Measurements from ENCODE around the gene DMRTC1B. TPM values are rescaled to one million over a fixed set of nuclear protein-coding genes. Genes with fewer than 3 reads are reported as not detected.
"Not testable (repeated sequence)": the region's sequence is repeated elsewhere in the genome, so short reads cannot be mapped to it uniquely, and the experiment has no call there.

Gene DMRTC1B, protein sequence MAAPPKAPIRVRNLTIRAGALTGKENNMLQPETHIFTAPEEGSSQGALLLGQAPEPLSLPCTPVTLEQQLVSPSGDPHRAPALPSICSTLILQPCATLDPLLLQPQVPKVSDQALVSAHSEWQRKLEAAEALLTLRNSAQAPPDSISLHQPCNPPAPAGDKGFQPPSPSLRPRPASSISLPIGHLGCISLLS
- total RNA-seq = 1 to 10 TPM in 1 of 2 donors, not detected in 1; 3.6 TPM

DNA sequence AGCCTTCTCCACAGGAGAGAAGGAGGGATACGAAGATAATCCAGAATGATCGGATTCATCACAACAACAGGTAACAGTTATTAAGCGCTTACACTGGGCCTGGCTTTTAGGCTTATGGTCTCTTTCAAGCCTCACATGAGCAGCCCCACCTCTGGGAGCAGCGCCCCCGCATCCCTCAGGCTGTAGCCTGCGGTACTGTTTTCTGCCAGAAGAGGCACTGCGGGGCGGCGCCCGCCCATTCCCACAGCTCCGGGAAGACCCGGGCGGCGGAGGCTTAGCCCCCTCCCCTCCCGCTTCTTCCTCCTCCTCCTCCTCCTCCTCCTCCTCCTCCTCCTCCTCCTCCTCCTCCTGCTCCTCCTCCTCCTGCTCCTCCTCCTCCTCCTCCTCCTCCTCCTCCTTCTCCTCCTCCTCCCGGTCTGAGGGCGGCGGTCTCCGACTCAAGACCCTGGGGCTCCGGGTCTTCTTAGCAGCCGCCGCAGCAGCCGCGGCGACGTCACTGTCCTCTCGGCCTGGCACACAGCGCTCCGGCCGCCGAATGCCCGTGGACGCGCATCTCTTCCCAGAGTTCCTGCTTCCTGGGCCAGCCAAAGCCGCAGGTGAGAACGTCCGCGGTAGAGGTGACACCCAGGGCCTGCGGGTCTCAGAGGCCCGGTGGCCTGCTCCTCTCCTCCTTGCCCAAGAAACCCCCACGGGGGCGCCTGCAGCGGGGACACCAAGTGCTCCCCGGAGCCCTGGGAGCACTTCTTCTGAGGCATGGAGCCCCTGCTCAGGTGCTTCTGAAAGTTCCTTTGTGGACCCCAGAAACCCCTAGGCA is at the start of gene DMRTC1B:
Gene DMRTC1B, plus strand, starts transcription at position 238 of the 814 bp plus-strand sequence. CDS start 68,246 bp downstream, outside the sequence.
- H3K4me1 ChIP-seq; H3K27me3 ChIP-seq; intact Hi-C loops (cut with DNase I); H3K27ac ChIP-seq; H3K36me3 ChIP-seq (replicated peaks in 1 of 2; ENCODE audit: insufficient read depth in 1 of 2, low read depth in 2 of 2); DNase-seq; H3K4me3 ChIP-seq; H3K9me3 ChIP-seq: not testable (repeated sequence)
- ATAC-seq = peak; percentile 79
- no CpG with 5 or more reads among the region's 44 CpGs for whole genome bisulfite sequencing, 2 donors

DNA sequence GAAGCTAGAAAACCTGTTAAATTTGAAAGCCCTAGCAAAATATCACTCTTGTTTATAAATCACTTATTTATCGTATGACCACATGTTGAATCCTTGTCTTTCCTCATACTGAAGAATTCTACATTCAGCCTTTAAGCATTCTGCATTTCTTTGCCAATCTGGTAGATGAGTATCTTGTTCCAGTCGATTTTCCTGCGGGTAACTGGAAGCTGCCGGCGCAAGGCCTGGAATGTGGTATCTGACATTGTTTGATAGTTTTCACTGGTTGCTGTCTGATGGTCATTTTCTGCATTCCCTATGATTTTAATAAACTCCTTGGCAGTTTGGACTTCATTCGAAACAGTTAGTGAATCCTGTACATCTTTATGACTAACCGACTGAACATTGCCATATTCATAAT is 48.8 kb upstream of the DMRTC1B start:
- intact Hi-C loops (cut with DNase I) = no loop called here
- Histone ChIP-seq H3K4me1 (no peaks in the 10 kb centered on the region), H3K4me3 (no peak overlapping the region), H3K9me3 (no peaks in the 10 kb centered on the region), H3K27ac (no peak overlapping the region), H3K27me3 (no peaks in the 10 kb centered on the region), H3K36me3 (replicated peaks in 1 of 2; ENCODE audit: insufficient read depth in 1 of 2, low read depth in 2 of 2) (no peaks in the 10 kb centered on the region)
- no peak for DNase-seq
- ATAC-seq = no peak
- 75 to 79% methylated on average over 6 to 7 of the region's 7 CpGs for WGBS, 2 donors
- no peak for TF ChIP-seq POLR2A (IDR thresholded peaks at IDR 0.05)
- no peak for TF ChIP-seq CTCF (IDR thresholded peaks at IDR 0.05)

GRCh38 chrX:72733636-72734035 is 43.1 kb upstream of the DMRTC1B start:
- ATAC-seq; H3K4me3 ChIP-seq; H3K36me3 ChIP-seq (replicated peaks in 1 of 2; ENCODE audit: insufficient read depth in 1 of 2, low read depth in 2 of 2); H3K27me3 ChIP-seq; H3K4me1 ChIP-seq; H3K27ac ChIP-seq; intact Hi-C loops (cut with DNase I); DNase-seq; H3K9me3 ChIP-seq: not testable (repeated sequence)
- WGBS, 2 donors = 35 to 58% methylated on average over 7 to 8 of the region's 8 CpGs

- Histone ChIP-seq H3K36me3 (replicated peaks in 1 of 2; ENCODE audit: insufficient read depth in 1 of 2, low read depth in 2 of 2) (no peaks in the 10 kb centered on the region), H3K9me3 (no peaks in the 10 kb centered on the region), H3K4me1 (no peaks in the 10 kb centered on the region), H3K4me3 (no peak overlapping the region), H3K27me3 (no peaks in the 10 kb centered on the region), H3K27ac (no peak overlapping the region)
- TF ChIP-seq POLR2A (IDR thresholded peaks at IDR 0.05) (no peak), CTCF (IDR thresholded peaks at IDR 0.05) (no peak)
- intact Hi-C loops (cut with DNase I) = no loop called here
- DNase-seq (no peak), ATAC-seq (no peak)
- WGBS, 2 donors = 100% methylated on average over 1 of the region's 1 CpG
These were observed 41.1 kb upstream of the DMRTC1B start for GRCh38 chrX:72735561-72735960.

DNA sequence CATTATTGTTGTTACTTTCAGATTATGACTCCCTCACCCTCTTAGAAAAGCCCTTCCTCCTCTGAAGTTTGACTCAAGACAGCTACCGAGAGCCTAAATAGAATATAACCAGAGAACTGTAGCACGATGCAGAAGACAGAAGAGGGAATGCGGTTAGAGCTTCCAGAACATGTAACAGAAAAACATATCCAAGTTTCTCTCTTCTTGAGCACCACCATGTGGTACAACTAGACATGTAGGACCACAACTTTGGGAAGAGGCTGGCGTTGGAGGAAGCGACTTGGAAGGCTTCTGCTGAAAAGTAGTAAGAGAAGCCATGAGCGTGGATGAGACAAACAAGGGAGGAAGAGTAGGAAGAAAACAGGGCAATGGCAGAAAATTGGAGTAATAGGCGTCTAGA is 31.1 kb upstream of the DMRTC1B start:
- no CpG with 5 or more reads among the region's 7 CpGs for WGBS, 2 donors
- H3K27ac ChIP-seq; H3K27me3 ChIP-seq; H3K9me3 ChIP-seq; H3K4me1 ChIP-seq; H3K4me3 ChIP-seq; H3K36me3 ChIP-seq (replicated peaks in 1 of 2; ENCODE audit: insufficient read depth in 1 of 2, low read depth in 2 of 2); ATAC-seq; intact Hi-C loops (cut with DNase I); DNase-seq: not testable (repeated sequence)

DNA sequence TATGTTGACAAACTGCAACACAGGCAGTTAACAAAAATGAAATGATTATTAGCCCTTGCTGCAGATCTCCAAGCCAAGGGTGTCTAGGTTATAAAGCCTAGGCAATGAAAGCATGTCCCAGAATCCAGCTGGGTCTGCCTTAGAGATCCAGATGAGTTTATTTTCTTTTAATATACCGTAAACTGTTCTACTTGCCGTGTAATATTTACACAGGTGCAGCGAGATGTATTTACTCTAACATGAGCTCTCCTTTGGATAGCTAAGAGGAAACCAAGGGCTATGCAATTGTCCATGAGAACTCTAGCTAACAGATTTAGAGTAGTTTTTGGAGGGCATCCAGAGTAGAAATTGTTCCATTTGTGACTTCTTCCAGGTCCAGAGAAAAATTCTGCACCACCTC is 28.1 kb upstream of the DMRTC1B start:
- intact Hi-C loops (cut with DNase I); H3K36me3 ChIP-seq (replicated peaks in 1 of 2; ENCODE audit: insufficient read depth in 1 of 2, low read depth in 2 of 2); DNase-seq; H3K4me3 ChIP-seq; H3K27ac ChIP-seq; H3K4me1 ChIP-seq; H3K27me3 ChIP-seq; H3K9me3 ChIP-seq: not testable (repeated sequence)
- peak; percentile 52 for ATAC-seq
- WGBS, 2 donors = no CpG with 5 or more reads among the region's 3 CpGs

- no CpG with 5 or more reads among the region's 9 CpGs for WGBS, 2 donors
- H3K4me1 ChIP-seq; H3K27me3 ChIP-seq; DNase-seq; H3K4me3 ChIP-seq; ATAC-seq; H3K36me3 ChIP-seq (replicated peaks in 1 of 2; ENCODE audit: insufficient read depth in 1 of 2, low read depth in 2 of 2); H3K27ac ChIP-seq; intact Hi-C loops (cut with DNase I); H3K9me3 ChIP-seq: not testable (repeated sequence)
These were observed 16.2 kb upstream of the DMRTC1B start for GRCh38 chrX:72760454-72760853.

- H3K4me3 ChIP-seq; H3K27ac ChIP-seq; H3K27me3 ChIP-seq; intact Hi-C loops (cut with DNase I); DNase-seq; H3K4me1 ChIP-seq; H3K9me3 ChIP-seq; H3K36me3 ChIP-seq (replicated peaks in 1 of 2; ENCODE audit: insufficient read depth in 1 of 2, low read depth in 2 of 2): not testable (repeated sequence)
- WGBS, 2 donors = no CpG with 5 or more reads among the region's 15 CpGs
- peak; percentile 15 for ATAC-seq
These were observed 739 bp downstream of the DMRTC1B start for GRCh38 chrX:72777467-72777790.

GRCh38 chrX:72778146-72778545 is 1.5 kb downstream of the DMRTC1B start:
- H3K27ac ChIP-seq; ATAC-seq; H3K4me1 ChIP-seq; H3K36me3 ChIP-seq (replicated peaks in 1 of 2; ENCODE audit: insufficient read depth in 1 of 2, low read depth in 2 of 2); H3K4me3 ChIP-seq; intact Hi-C loops (cut with DNase I); H3K27me3 ChIP-seq; DNase-seq; H3K9me3 ChIP-seq: not testable (repeated sequence)
- WGBS, 2 donors = no CpG with 5 or more reads among the region's 6 CpGs

DNA sequence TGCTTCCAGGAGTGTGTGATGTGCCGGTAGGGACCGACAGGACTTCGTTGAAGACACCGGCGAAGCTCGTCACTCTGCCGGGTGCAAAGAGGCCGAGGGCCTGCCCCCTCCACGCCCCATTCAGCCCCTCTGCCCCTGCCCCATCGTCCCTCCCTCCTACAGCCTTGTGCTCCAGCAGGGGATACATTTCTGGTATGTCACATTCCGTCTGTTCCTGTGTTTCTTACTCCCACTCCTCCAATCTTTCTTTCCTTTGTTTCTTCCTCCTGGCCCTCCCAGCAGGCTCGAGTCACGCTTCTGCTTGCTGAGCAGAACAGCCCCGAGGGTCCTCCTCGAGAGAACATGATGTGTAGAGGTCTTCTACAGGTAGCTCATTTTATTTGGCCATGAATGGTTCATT is 5.9 kb downstream of the DMRTC1B start, which contains the start of gene FAM236B:
Gene FAM236B, minus strand, starts transcription at position 101 of the 400 bp plus-strand sequence. Its CDS starts 100 bp downstream, at position 1.
- H3K9me3 ChIP-seq; H3K4me1 ChIP-seq; H3K27me3 ChIP-seq; H3K4me3 ChIP-seq; ATAC-seq; H3K27ac ChIP-seq; H3K36me3 ChIP-seq (replicated peaks in 1 of 2; ENCODE audit: insufficient read depth in 1 of 2, low read depth in 2 of 2); intact Hi-C loops (cut with DNase I); DNase-seq: not testable (repeated sequence)
- WGBS, 2 donors = no CpG with 5 or more reads among the region's 15 CpGs
